NCI-H2029 treated with DMSO at 0.1 percent for 48 hours (cell line): ENCODE measurements around the gene CXorf58.

ENCODE experiments used
- DNase-seq: peaks from one replicate; lab custom pipeline; 2025; lab: John Stamatoyannopoulos, UW

CXorf58 gene

GRCh38 chrX:23901060-23901459, 6.7 kb upstream of the CXorf58 start:
- no peak for DNase-seq

GRCh38 chrX:23901805-23902204, 6.0 kb upstream of the CXorf58 start:
- DNase-seq = peak; percentile 70

GRCh38 chrX:23902419-23902818, 5.4 kb upstream of the CXorf58 start:
- no peak for DNase-seq

GRCh38 chrX:23904096-23904495, 3.7 kb upstream of the CXorf58 start:
- DNase-seq = no peak

- no peak for DNase-seq
Measured at GRCh38 chrX:23907111-23907497, 702 bp upstream of the CXorf58 start.

- no peak for DNase-seq
Measured at GRCh38 chrX:23908219-23909004, 606 bp downstream of the CXorf58 start.

GRCh38 chrX:23911126-23911835, 3.5 kb downstream of the CXorf58 start:
- DNase-seq = no peak

GRCh38 chrX:23919148-23919547, 11.3 kb downstream of the CXorf58 start:
- DNase-seq = no peak

- no peak for DNase-seq
Measured at GRCh38 chrX:23919706-23920320, 12.0 kb downstream of the CXorf58 start.

- DNase-seq = no peak
Measured at GRCh38 chrX:23926015-23926414, 18.2 kb downstream of the CXorf58 start.

GRCh38 chrX:23930894-23931604, 23.2 kb downstream of the CXorf58 start:
- no peak for DNase-seq

- no peak for DNase-seq
Measured at GRCh38 chrX:23932046-23932445, 24.2 kb downstream of the CXorf58 start.

GRCh38 chrX:23935106-23935505, 27.3 kb downstream of the CXorf58 start:
- DNase-seq = no peak

GRCh38 chrX:23936180-23936579, 28.4 kb downstream of the CXorf58 start:
- DNase-seq = no peak

GRCh38 chrX:23937100-23937499, 29.3 kb downstream of the CXorf58 start:
- DNase-seq = no peak

- DNase-seq = no peak
Measured at GRCh38 chrX:23938690-23939089, 30.9 kb downstream of the CXorf58 start.

GRCh38 chrX:23939203-23939602, 31.4 kb downstream of the CXorf58 start:
- DNase-seq = no peak

- DNase-seq = no peak
Measured at GRCh38 chrX:23944234-23944633, 36.4 kb downstream of the CXorf58 start.

GRCh38 chrX:23945206-23945605, 37.4 kb downstream of the CXorf58 start:
- no peak for DNase-seq

- DNase-seq = no peak
Measured at GRCh38 chrX:23952391-23952790, 44.6 kb downstream of the CXorf58 start.

GRCh38 chrX:23952984-23953907, 45.4 kb downstream of the CXorf58 start:
- DNase-seq = no peak
